NCI-H2029 treated with DMSO at 0.1 percent for 48 hours (cell line): ENCODE measurements around the gene LMX1B.
A peak's percentile ranks its signal among the peaks of the same experiment; 100 is the strongest.

Experiments
- DNase-seq: peaks from one replicate; lab custom pipeline; 2025; lab: John Stamatoyannopoulos, UW

LMX1B gene

DNA sequence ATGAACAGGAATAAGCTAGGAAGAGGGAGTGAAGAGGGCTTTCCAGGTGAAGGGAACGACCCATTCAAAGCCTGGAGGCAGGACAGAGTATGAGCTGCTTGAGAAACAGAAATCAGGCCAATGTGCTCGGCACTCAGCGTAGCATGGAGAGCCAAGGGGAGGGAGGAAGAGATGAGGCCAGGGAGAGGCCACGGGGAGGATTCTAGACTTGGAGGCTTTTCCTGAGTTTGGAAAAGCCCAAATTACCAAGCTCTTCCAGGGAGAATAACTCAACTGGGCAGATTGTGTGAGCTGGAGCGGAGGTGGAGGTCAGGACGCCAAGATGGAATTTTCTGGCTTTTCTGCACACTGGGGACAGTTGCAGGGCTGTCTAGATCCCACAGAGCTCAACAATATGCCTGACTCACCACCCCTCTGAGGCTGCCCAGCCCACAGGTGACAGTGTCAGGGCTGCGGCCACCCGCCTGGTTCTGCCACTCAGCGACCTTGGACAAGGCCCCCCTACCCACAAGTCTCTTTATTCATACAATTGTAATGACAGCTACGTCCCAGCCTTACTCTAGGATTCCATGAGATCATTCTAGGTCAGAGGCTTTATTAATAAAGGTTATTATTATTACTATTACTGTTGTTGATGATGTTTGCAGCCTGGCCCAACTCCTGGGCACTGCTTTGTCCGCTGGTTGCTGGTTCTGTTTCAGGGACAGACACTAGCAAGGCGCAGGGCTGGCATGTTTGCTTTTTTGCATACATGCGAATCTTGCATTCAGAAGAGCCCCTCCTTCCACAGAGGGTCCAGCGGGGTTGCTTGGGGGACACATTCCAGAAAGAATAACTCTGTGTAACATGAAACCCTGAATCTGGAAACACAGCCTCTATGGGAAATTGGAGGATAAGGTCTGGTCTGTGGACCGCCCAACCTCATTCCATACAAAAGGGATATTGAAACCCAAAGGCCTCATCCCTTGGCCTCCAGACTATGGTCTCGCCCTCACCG, 9.4 kb upstream of the LMX1B start:
- no peak for DNase-seq

DNA sequence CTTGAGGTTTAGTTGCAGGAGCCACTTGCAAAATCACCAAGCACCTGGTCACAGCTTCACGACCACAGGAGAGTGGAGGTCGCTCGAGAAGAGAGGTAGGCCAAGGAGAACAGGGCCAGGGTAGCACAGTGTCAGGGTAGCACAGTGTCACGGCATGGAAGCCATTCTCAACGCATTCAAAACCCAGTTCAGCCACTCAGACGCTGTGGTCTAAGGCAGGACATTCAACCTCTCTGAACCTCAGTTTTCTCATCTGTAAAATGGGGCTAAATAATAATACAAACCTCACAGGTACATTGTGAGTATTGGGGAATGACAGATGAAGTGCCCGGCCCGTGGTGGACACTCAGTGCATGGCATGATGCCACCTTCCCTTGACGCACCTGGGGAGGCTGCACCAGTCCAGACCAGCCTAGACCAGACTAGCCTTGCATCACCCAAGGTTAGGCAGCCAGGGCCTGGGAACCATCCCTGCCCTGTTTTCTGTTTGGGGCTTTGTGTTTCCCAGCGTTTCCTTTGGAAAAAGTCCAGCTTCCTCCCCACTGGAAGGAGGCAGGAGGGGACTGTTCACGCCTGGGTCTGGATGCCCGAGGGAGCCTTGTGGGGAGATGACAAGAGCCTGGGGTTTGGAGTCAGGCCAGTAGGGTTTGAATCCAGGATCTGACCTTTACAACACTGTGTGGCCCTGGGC, 7.8 kb upstream of the LMX1B start:
- DNase-seq, result no peak

DNA sequence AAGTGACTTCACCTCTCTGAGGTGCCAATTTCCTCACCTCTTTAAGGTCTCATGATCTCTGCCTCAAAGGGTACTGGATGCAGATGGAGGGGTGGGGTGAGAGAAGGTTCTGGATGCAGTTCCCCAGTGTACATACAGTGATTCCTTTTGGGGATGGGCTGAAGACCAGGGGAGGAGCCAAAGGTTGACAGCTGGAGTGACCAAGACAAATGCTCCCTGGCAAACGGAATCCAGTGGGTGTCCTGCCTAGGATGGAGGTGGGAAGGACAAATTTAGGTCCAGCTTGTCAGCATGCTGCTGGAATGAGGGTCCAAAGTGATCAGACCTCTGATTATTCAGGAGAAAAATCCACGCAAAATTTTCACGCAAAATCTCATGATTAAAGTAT, 7.3 kb upstream of the LMX1B start:
- DNase-seq, result no peak

DNA sequence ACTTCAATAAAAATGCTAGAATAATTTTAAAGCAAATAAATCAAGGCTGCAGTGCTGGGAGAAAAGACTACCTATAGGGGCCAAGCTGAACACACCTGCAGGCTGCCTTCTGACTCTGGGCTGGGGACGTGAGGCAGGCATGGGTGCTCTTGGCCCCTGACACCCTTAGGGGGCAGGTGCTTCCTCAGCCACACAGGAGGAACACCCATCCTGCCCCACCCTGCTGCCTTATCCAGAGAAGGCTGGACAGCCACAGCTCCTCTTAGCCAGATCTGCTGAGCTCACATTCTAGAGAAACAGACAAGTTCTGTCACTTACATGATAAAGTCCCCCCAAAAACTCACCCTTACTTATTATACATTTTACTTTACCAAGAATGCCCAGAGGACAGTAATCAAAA, 6.6 kb upstream of the LMX1B start:
- DNase-seq, result no peak

DNA sequence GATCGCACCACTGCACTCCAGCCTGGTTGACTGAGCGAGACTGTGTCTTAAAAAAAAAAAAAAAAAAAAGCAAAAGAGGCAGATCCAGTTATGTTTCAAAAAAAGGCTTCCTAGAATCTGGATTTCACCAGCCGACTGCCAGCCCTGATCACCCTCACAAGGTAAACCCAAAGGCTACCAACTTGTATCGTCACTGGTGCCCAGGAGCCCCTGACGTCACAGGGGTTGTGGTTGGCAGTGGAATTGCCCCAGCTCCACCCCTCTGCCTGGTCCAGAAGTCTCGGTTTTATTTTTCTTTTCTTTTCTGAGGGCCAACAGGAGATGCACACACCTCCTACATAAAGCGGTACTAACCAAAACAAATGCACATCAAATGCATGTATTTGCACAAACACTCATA, 6.0 kb upstream of the LMX1B start:
- no peak for DNase-seq

DNA sequence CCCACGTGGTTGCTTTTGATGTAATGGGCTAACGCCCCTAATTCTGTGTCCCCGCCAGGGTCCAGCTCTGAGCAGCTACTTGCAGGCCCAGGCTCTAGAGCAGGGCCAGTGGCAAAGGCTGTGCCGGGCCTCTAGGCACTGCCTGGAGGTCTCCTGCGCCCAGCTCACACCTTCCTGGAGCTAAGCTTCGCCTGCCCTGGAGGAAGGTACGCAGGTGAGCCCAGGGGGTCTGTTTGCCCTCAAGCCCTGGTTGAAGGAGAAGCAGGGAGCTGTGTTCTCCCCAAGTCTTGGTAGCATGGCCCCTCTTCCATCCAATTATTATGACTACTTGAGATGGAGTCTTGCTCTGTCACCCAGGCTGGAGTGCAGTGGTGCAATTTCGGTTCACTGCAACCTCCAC, 5.2 kb upstream of the LMX1B start:
- DNase-seq, result no peak

DNA sequence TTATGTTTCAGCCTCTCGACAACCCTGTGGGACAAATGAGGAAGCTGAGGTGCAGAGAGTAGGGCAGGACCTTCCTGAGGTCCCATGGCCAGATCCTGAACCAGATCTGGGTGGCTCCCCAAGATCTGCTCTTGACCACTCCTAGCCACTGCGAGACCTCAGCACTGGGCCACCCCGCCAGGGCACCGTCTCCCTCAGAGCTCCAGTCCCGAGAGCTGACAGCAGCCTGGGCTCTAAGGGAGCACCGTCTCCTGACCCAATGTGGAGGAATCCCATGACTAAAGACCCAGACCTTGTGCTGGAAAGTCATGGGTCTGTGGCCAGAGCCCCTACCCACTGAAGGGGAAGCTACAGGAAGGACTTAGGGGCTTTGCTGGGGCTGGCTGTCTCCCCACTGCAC, 4.5 kb upstream of the LMX1B start:
- no peak for DNase-seq

DNA sequence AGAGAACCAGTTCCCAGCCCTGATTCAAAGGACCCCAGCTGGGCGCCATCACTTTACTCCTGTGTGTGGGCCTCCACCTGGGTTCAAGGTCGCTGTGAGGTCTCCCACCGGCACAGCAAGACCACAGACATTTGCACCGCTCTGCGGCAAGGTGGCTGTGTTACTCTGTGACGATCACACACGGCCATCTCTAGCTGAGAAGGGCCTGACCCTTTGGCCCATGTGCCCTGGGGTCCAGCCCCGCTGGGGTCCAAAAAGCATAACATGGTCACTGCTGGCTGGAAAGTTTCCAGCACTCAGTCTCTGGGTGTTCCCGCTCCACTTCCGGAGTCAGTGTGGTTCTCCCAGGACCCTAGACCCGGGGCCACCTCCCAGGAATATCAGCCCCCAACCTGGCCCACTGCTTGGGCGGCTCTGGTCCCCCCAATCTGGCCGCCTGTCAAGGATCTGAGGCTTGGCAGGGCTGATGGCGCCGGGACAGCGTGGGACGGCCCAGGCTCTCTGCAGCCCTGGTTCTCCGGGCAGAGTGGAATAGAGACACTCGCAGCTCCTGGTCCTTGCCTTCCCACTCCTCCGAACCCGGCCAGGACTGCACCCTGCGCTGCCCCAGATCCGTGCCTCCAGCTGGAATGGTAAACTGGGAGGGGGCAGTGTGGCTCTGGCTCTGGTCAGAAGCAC, 3.9 kb upstream of the LMX1B start:
- no peak for DNase-seq

DNA sequence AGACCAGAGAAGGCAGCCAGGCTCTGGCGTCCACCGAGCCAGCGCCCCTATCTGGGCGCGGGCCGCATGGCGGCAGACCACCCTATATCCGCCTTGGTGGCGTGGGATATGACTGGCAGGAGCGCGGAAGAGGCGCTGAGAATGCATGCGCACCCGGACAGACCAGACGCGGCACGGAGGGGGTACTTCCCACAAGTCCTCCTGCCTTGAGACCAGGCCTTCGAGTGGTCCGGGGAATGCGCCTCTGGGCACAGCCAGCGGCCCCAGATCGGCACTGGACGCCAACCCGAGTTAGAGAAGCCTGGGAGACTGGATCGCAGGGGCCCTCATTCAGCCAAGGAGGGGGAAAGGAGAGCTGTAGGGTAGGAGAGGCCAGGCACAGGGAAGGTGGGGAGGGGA, 2.5 kb upstream of the LMX1B start:
- no peak for DNase-seq

DNA sequence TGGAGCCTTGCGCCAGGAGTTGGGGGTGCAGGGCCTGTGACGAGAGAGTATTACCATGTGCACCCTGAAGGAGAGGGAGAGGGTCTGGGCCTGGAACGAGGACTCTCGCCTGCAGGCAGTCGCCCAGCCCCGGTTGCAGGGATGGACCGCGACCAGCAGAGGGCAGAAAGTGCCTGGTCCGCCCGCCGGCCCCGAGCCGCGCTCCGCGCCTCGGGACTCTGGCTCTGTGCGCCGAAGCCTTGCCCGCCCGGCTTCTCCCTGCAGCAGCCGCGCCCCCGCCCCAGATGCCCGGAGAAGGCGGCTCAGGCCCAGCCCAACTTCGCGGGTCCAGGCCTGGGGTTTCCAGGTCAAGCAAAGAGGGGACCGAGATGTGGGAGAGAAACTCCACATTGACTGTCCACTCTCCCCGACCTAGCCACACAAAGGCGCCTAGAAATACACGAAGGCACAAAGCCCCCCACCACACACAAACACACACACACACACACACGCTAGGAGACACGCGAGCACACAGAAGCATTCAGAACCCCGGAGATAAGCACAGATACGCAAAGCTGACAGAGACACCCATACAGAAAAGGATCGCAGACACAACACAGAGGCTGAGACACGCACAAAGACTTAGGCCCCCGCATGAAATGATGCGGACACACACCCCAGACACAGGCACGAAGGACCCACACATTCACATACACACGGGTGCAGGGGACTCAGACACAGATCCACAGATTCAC, 2.0 kb upstream of the LMX1B start:
- peak; percentile 34 for DNase-seq

DNA sequence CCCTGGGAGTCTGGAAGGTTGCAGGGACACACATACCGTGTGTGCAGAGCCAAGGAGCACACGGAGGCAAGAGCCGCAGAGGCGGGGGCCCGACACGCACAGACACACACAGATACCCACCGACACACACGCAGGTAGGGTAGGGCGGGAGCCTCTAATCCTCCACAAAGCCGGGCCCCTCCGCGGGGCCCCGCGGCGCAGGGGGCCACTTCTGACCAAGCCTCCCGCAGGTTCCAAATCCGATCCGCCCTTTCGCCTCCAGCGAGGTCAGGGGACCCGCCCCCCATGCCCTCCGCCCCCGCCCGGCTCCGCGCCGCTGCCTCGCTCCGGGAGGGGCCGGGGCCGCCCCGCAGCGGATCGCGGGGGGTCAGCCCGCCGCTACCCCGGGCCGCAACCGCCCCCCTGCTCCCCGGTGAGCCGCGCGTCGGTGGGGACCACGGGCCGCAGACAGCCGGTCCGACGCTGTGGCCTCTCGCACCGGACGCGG, 1.4 kb upstream of the LMX1B start:
- DNase-seq, result no peak

DNA sequence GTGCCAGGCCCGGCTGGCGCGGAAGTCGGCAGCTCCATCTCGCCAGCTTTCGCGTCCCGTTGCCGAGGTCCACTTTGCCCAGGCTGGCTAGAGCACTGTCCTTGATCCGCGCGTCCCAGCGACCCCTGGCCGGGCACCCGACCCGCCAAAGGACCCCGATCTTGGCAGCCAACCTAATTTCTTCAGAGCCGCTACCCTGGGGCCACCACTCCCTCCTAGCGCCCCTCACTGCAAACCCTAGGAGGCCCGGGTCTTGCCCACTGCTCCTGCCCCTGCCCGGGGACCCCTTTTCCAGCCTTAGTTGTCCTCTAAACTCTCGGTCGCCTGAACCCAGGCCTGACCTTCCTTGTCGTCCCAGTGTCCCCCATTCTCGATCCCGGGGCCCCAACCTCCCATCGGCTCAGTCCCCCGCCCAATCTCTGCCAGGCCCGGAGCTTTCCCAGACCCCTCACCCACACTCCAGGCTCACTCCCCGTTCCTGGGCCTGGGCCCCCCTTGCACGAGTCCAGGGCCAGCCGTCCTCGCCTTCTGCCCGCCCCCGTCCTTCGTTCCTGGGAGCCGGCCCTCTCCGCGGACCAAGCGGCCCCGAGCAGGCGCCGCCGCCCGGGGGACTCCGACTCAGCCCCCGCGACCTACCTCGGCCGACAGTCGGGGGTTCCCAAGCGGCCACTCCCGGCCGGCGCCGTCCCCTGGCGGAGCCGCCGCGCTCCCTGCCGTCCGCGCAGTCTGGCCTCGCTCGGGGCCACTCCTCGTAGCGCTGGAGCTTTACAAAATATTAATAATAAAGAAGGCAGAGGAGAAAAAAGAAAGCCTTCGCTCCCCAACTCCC, 701 bp upstream of the LMX1B start:
- DNase-seq, result no peak

DNA sequence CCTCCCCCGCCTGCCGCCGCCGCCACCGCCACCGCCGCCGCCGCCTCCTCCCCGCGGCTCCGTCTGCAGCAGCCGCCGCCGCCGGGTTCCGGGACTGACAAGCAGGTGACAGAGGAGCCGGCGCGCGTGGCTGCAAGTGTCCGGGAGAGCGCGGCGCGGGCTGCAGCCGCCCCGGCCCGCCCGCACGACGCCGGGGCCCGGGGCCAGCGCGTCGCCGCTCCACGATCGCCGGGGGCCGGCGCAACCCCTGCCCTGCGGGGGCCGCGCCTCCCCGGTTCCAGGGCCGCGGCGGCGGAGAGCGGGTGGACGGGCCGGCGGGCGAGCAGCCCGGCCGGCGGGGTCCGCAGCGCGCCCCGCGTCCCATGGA, 343 bp downstream of the LMX1B start:
- no peak for DNase-seq

DNA sequence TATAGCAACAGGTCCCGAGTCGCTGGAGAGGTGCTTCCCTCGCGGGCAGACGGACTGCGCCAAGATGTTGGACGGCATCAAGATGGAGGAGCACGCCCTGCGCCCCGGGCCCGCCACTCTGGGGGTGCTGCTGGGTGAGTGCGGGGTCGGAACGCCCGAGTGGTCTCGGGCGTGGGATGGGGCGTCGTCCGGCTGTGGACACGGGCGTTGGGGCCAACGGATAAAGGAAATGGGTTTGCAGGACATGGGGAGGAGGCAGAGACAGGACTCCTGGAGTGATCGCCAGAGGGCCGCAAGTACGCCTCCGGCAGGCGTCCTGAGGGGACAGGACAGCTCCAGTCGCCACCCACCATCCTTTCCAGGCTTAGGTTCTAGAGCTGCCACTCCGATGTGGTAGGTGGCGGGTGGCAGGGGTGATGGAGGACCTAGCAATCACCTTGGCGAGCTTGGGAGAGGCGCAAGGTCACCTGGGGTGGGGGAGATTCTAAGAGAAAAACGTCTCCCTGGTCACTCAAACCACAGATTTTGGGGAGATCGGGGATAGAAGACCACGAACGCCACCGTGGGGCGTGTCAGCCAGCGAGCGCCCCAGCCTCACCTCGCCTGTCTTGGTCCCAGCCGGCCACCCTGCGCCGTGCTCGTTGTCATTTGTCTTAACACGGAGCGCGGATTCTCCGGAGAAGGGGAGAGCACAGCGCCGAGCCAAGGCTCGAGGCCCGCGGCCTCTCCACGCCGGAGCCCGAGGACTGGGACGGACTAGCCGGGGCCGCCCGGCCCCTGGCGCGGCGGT, 922 bp downstream of the LMX1B start:
- no peak for DNase-seq

DNA sequence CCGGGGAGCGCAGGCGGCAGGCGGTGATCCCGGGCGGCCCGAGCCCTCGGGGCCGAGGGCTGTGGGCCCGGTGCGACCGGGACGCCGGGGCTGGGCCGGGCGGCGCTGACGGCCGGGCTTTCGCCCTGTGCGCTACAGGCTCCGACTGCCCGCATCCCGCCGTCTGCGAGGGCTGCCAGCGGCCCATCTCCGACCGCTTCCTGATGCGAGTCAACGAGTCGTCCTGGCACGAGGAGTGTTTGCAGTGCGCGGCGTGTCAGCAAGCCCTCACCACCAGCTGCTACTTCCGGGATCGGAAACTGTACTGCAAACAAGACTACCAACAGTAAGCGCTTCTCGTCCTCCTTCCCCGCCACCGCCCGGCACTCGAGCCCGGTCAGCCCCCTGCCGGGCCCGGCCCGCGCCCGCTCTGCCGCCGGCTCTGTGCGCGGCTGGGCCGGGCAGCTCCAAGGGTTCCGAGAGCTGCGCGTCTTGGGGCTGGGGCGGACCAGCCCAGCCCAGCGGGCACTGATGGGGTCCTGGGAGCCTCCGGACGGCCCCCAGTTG, 1.6 kb downstream of the LMX1B start:
- DNase-seq, result peak; percentile 56

DNA sequence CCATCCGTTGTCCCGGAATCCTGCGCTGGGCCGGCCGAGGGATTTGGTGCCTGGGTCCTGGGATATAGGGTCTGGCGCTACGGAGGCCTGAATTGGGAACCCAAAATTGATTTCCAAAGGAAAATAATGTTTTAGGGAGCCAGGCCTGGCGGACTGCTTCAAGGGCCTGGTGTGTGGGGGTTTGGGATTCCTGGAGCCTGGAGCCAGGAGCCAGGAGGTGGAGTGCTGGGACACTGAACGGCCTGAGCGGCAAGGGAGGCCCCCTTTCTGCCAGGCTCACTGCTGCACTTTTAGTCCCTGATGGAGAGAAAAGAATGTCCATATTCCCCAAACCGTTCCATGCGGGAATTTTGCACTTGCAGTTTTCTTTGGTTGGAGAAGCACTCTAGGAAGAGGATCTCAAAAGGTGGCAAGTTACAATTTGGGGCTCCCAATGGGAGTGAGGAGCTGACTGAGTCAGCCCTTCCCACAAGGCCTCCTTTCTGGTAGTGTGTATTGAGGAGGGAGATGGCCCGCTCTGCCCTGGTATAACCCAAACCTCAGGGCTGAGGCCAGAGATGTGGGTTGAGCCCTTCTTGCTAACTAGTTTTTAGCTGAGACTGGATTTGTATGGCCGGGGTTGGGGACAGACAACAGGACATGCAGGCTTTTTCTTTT, 2.2 kb downstream of the LMX1B start:
- DNase-seq, result no peak

DNA sequence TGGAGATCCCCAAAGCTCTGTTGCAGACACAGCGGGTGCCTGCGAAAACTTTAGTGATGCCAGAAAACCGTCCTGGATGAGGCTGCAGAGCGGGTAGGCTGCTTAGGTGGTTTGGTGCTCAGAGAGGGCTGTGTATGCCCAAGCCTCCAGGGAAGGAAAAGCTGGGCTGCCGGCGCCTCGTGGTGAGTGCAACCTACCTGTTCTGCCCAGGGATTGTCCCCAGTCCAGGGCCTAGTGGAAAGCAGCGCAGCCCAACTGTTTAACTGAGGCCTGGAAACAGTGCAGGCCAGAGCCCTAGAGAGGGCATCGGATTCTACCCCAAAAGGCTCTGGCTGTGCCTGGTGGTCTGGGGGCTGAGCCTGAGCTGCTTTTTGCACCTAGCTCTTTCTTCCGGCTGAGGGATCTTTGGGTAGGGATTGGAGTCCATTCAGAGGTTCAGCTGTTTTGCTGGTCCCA, 2.8 kb downstream of the LMX1B start:
- no peak for DNase-seq

DNA sequence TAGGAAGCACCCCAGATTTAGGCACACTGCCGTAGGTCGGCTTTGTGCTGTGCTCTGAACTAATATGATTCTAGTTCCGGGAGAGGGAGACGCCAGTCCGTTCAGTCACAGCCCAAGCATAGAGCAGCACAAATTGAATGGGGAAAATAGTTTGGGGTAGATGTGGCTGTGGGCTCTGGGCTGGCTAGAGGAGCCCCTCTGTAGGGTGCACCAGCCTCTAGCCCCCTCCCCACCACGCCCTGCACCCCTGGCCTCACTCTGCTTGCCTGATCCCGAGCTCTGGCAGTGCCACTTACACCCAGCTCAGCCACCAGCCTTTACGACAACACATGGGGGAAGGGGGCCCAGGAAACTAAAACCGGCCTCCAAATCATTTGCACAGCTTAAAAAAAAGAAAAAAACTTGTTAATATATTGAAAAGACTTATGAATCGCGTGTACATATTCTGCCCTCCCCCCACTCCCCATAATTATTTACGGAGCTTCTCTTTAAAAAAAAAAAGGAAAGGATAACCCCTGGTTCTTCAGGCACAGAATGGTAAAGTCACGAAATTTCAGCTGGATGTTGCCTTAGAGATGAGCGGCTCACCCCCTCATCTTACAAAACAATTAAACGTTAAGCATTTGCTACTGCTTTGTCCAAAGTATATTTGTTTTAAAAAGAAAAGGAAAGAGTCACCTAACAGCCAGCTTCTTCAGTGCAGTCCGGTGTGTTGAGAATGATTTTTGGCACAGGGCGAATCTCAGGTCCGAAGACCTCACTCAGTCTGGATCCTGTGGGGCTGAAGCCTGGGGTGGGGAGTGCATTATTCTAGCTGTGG, 3.5 kb downstream of the LMX1B start:
- no peak for DNase-seq

DNA sequence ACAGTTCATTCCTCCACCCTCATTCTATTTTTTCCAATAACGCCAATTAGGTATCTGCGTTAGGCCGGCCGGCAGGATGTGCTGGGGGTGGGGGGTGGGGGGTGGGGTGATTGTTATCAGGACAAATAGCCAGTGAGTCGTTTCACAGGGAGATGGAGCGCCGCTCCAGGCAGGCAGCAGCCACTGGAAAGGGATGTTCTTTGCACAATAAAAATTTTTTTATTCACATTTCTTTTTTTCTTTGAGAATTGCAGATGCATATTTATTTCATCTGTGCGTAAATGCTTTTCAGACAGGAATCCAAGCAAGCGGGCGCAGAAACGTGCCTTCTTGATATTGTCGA, 4.1 kb downstream of the LMX1B start:
- no peak for DNase-seq
